GM11168 (cell line): ENCODE data around the gene MBD6.
"Not testable (repeated sequence)": the region's sequence is repeated elsewhere in the genome, so short reads cannot be mapped to it uniquely, and the experiment has no call there.

ENCODE experiments used
- in situ Hi-C: fragments of 300-500 bp; cut with MboI; formaldehyde crosslinking; loops from one replicate; pipeline ENCODE4 v1.12.0; 2022; ENCODE audit warnings: low sequenced_read_pairs; ENCODE audit not compliant: unreplicated experiment

MBD6 gene

GRCh38 chr12:57488402-57489156, 34.0 kb upstream of the MBD6 start:
- in situ Hi-C loops: no loop called here

- in situ Hi-C loops: no loop called here
Measured at GRCh38 chr12:57489157-57489641, 33.4 kb upstream of the MBD6 start.

DNA sequence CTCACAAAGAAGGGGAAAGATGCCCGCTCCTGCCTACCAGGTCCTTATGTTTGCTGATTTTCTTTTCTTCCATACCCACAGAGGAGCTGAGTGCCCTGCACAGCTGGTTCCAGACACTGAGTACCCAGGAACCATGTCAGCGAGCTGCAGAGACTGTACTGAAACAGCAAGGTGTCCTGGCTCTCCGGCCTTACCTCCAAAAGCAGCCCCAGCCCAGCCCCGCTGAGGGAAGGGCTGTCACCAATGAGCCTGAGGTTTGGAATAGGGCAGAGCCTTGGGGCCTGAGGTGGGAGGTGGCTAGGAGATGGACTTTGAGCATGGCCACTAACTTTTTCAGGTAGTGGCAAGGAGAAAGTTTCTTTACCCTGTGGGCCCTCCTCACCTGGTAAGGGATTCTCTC, 32.5 kb upstream of the MBD6 start:
- in situ Hi-C loops: no loop called here

DNA sequence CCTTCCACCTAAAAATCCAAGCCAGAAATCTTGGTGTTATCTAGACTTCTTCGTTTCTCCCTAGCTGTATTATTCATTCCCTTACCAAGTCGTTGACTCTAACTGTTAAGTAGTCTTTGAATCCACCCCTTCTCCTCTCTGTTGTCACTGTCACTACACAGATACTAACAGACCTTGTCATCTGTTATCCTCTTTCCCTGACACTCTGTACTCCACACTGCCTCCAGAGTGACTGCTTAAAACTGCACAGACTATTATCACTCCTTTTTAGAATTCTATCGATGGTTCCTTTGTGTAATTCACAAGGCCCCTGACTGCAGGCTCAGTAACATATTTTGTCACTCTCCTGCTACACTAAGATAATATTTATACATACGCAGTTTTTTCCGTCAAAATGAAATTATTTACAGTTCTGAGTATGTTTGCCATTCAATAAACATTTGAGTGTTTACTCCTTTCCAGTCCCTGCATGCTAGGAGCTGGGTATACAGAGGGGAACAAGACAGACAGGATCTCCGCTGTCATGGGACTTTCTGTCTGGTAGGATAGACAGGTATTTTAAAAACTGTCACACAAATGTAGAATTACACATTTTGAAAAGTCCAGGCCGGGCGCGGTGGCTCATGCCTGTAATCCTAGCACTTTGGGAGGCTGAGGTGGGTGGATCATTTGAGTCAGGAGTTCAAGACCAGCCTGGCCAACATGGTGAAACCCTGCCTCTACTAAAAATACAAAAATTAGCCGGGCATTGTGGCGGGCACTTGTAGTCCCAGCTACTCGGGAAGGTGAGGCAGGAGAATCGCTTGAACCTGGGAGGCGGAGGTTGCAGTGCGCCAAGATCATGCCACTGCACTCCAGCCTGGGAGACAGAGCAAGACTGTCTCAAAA, 31.0 kb upstream of the MBD6 start:
- in situ Hi-C loops: no loop called here

DNA sequence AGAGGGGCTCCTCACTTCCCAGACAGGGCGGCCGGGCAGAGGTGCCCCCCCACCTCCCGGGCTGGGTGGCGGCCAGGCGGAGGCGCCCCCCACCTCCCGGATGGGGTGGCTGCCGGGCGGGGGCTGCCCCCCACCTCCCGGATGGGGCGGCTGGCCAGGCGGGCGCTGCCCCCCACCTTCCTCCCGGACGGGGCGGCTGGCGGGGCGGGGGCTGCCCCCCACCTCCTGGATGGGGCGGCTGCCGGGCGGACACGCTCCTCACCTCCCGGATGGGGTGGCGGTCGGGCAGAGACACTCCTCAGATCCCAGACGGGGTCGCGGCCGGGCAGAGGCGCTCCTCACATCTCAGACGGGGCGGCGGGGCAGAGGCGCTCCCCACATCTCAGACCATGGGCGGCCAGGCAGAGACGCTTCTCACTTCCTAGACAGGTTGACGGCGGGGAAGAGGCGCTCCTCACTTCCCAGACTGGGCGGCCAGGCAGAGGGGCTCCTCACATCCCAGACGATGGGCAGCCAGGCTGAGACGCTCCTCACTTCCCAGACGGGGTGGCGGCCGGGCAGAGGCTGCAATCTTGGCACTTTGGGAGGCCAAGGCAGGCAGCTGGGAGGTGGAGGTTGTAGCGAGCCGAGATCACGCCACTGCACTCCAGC, 27.4 kb upstream of the MBD6 start:
- in situ Hi-C loops: not testable (repeated sequence)

DNA sequence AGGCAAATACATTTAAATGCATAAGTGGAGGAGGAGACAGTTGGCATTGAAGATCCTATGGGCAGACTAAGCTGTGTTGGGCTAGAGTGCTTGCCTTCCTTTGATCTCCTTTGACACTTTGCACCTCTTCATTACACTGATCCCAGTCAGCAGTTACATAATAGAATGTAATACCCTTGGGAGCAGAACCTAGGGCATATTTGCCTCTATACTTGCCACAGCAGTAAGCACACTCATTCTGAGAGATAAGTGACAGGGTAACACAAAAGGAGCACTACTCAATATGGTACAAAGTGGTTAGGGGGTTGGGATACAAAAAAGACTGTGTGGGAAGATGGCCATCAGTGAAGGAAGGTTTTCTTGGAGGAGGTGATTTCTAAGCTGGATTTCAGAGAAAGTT, 25.8 kb upstream of the MBD6 start:
- in situ Hi-C loops: no loop called here

DNA sequence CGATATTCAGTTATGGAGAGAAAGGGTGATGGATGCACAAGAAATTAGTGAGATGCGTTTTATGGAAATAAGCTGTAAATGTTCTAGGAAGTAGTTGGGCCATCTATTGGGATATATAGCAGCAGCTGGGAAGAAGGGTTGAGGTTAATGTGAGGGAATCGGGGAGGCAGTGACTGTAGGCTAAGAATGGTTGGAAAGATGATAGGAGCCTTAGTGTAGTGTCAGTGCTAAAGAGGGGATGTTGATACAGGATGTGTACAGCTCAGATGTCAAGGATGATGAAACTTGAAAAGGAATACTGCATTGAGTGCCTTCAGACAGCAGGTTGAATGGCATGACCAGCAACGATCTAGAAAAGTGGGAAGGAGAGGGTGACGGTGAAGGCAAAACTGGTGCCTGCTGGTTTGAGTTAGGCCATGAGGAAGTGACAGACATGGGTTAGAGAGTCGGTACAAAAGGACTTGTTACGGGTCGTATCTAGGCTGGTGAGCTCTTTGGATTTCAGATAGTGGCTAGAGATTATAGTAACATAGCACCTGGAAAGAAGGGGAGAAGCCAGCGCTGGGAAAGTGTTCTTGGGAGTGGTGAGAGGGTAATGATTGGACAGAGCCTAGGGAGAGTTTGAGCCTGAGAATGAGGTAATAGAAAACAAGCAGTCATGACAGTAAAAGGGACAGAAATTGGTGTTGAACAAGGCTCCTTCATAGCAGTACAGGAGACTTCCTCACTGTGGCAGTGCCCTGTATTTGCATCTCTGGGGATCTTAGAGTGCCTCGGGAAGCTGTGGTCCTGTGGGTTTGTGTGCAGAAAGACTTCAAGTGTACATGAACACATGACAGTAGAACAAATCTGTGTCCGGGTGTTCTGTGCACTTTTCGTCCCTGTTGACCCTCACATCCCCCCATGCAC, 25.1 kb upstream of the MBD6 start:
- in situ Hi-C loops: no loop called here

DNA sequence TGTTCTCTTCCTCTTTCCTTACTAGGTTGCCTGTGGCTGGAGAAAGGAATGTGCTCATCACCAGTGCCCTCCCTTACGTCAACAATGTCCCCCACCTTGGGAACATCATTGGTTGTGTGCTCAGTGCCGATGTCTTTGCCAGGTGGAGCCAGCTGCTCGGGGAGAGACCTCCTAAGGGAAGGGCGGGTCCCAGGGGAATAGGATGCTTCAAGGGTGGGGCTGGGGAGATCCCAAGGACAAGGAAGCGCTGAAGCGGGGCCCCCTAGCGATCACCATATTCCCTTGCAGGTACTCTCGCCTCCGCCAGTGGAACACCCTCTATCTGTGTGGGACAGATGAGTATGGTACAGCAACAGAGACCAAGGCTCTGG, 24.5 kb upstream of the MBD6 start:
- in situ Hi-C loops: no loop called here

- in situ Hi-C loops: no loop called here
Measured at GRCh38 chr12:57498571-57498970, 24.1 kb upstream of the MBD6 start.

- in situ Hi-C loops: no loop called here
Measured at GRCh38 chr12:57500213-57500612, 22.4 kb upstream of the MBD6 start.

- in situ Hi-C loops: not testable (repeated sequence)
Measured at GRCh38 chr12:57502311-57502969, 20.2 kb upstream of the MBD6 start.

DNA sequence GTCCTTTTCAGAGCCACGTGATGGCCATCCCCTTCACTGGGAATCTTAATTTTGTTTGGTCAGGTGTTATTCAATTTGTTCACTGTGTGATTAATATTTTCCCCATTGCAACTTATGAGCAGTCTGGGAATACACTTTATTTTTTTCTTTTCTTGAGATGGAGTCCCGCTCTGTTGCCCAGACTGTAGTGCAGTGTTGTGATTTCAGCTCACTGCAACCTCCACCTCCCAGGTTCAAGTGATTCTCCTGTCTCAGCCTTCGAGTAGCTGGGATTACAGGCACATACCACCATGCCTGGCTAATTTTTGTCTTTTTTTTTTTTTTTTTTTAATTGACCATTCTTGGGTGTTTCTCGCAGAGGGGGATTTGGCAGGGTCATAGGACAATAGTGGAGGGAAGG, 16.1 kb upstream of the MBD6 start:
- in situ Hi-C loops: not testable (repeated sequence)

DNA sequence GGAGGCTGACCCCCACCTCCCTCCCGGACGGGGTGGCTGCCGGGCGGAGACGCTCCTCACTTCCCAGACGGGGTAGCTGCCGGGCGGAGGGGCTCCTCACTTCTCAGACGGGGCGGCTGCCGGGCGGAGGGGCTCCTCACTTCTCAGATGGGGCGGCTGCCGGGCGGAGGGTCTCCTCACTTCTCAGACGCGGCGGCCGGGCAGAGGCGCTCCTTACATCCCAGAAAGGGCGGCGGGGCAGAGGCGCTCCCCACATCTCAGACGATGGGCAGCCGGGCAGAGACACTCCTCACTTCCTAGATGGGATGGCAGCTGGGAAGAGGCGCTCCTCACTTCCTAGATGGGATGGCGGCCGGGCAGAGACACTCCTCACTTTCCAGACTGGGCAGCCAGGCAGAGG, 14.8 kb upstream of the MBD6 start:
- in situ Hi-C loops: not testable (repeated sequence)

DNA sequence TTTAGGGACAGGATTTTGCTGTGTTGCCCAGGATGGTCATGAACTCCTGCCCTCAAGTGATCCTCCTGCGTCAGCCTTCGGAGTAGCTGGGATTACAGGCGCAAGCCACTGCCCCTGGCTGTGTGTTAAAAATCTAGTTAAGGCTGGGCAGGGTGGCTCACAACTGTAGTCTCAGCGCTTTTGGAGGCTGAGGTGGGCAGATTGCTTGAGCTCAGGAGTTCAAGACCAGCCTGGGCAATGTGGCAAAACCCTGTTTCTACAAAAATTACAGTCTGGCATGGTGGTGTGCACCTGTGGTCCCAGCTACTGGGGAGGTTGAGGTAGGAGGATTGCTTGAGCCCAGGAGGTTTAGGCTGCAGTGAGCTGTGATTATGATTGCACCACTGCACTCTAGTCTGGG, 11.5 kb upstream of the MBD6 start:
- in situ Hi-C loops: no loop called here

- in situ Hi-C loops: no loop called here
Measured at GRCh38 chr12:57511588-57512325, 10.9 kb upstream of the MBD6 start.

DNA sequence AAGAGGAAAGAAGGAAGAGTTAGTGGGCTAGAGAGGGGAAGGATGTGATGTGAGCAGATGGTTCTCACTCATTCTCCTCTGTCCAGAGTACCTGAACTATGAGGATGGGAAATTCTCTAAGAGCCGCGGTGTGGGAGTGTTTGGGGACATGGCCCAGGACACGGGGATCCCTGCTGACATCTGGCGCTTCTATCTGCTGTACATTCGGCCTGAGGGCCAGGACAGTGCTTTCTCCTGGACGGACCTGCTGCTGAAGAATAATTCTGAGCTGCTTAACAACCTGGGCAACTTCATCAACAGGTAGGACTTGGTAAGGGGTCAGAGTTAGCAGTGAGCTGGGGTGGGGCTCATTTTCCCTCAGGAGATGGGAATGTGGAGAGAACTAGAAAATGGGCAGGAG, 10.0 kb upstream of the MBD6 start:
- in situ Hi-C loops: no loop called here

GRCh38 chr12:57513266-57513665, 9.4 kb upstream of the MBD6 start:
- in situ Hi-C loops: no loop called here

DNA sequence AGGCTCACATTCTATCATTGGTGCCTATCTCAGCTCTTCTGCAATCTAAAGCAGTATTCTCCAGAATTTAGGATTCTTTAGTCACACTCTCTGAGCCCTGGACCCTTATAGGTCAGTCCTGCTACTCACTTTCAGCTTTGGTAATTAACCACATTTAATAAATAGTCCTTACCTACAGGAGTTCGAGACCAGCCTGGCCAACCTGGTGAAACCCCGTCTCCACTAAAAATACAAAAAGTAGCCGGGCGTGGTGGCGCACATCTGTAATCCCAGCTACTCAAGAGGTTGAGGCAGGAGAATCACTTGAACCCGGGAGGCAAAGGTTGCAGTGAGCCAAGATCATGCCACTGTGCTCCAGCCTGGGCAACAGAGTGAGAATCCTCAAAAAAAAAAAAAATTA, 8.9 kb upstream of the MBD6 start:
- in situ Hi-C loops: not testable (repeated sequence)

DNA sequence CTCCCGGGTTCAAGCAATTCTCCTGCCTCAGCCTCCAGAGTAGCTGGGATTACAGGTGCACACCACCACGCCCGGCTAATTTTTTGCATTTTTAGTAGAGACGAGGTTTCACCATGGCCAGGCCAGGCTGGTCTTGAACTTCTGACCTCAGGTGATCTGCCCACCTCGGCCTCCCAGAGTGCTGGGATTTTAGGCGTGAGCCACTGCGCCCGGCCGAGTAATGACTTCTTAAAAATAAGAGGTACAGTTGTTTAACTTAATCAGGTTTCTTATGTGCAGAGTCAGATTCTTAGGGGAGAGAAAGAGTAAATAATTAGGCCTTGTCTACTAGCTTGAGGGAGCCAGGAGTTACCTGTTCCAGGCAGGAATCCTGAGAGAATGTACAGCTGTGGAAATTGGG, 8.4 kb upstream of the MBD6 start:
- in situ Hi-C loops: not testable (repeated sequence)
